ENCODE data around the gene C17orf100.

C17orf100 gene

DNA sequence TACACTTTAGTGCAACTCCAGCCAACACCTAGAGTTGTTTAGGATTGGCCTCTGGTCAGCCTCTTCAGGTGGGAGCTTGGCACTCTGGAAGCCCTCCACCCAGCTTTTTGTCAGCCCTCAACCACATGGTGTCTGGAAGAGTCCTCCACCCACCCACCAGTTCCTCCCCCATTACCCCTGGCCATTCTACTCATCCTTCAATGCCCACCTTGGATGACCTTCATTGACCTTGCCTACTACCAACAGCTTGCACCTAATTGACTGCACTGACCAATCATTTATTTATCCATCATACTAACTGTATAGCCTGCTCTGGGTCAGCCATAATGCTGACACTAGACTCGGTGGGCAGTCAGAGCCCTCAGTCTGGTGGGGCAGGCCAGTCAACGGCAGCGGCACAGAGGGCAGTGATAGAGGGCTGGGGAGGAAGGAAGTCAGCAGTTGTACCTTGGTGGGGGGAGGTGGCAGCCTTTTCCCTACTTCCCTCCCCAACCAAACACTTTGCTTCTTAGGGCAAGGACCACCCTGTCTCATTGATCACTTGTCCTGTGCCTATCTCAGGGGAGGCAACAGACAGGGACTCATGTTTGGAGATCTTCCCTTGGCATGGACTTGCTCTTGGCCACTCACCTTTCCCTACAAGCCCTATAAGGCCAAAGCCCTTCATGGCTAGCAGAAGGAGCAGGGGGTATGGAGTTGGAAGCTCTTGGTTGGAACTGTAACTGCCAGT lies 32.3 kb downstream of the C17orf100 start:
- no peaks in the 10 kb centered on the region for H3K79me2 ChIP-seq (ENCODE audit: insufficient read depth, low read length)
- H3K9ac ChIP-seq (ENCODE audit: low read depth, low read length, poor library complexity, severe bottlenecking): no peak overlapping the region
- no peak overlapping the region for H3K4me2 ChIP-seq (ENCODE audit: low read depth, low read length, poor library complexity, severe bottlenecking)
- H3K9me2 ChIP-seq (replicated peaks; ENCODE audit: low read depth, low read length): no peaks in the 10 kb centered on the region
- no peaks in the 10 kb centered on the region for H3K4me1 ChIP-seq (ENCODE audit: insufficient read depth, low read length, poor library complexity, severe bottlenecking)
- no peak for TF ChIP-seq EZH2phosphoT487 (IDR thresholded peaks at IDR 0.05; ENCODE audit: borderline replicate concordance)
- TF ChIP-seq, protein P1, sequence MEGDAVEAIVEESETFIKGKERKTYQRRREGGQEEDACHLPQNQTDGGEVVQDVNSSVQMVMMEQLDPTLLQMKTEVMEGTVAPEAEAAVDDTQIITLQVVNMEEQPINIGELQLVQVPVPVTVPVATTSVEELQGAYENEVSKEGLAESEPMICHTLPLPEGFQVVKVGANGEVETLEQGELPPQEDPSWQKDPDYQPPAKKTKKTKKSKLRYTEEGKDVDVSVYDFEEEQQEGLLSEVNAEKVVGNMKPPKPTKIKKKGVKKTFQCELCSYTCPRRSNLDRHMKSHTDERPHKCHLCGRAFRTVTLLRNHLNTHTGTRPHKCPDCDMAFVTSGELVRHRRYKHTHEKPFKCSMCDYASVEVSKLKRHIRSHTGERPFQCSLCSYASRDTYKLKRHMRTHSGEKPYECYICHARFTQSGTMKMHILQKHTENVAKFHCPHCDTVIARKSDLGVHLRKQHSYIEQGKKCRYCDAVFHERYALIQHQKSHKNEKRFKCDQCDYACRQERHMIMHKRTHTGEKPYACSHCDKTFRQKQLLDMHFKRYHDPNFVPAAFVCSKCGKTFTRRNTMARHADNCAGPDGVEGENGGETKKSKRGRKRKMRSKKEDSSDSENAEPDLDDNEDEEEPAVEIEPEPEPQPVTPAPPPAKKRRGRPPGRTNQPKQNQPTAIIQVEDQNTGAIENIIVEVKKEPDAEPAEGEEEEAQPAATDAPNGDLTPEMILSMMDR (conservative IDR thresholded peaks at IDR 0.05; ENCODE audit: low read length): no peak
- no peaks in the 10 kb centered on the region for H4K20me1 ChIP-seq (ENCODE audit: insufficient read depth, low read length, poor library complexity, severe bottlenecking)
- peaks cover 16% of the 10 kb centered on the region for H3K27me3 ChIP-seq (ENCODE audit: insufficient read depth, low read length, poor library complexity, severe bottlenecking)
- H2AFZ ChIP-seq (ENCODE audit: low read length): no peak overlapping the region
- H3K9me3 ChIP-seq (ENCODE audit: insufficient read depth, low read depth, low read length): no peaks in the 10 kb centered on the region
- H3K4me3 ChIP-seq (ENCODE audit: low read length, poor library complexity, severe bottlenecking): no peak overlapping the region
- no peaks in the 10 kb centered on the region for H3K36me3 ChIP-seq (ENCODE audit: insufficient read depth, low read length)
- no peaks in the 10 kb centered on the region for H3F3A ChIP-seq (ENCODE audit: low read depth)

- Histone ChIP-seq H3K9ac (ENCODE audit: low read depth, low read length, poor library complexity, severe bottlenecking) (no peak overlapping the region), H3K79me2 (ENCODE audit: insufficient read depth, low read length) (no peaks in the 10 kb centered on the region), H3K4me2 (ENCODE audit: low read depth, low read length, poor library complexity, severe bottlenecking) (no peak overlapping the region), H3K27me3 (ENCODE audit: insufficient read depth, low read length, poor library complexity, severe bottlenecking) (peaks cover 11% of the 10 kb centered on the region), H4K20me1 (ENCODE audit: insufficient read depth, low read length, poor library complexity, severe bottlenecking) (no peaks in the 10 kb centered on the region), H3K4me3 (ENCODE audit: low read length, poor library complexity, severe bottlenecking) (no peak overlapping the region), H3K9me3 (ENCODE audit: insufficient read depth, low read depth, low read length) (no peaks in the 10 kb centered on the region), H3K4me1 (ENCODE audit: insufficient read depth, low read length, poor library complexity, severe bottlenecking) (no peaks in the 10 kb centered on the region), H3K36me3 (ENCODE audit: insufficient read depth, low read length) (no peaks in the 10 kb centered on the region), H2AFZ (ENCODE audit: low read length) (no peak overlapping the region), H3F3A (ENCODE audit: low read depth) (no peaks in the 10 kb centered on the region), H3K9me2 (replicated peaks; ENCODE audit: low read depth, low read length) (no peaks in the 10 kb centered on the region)
- TF ChIP-seq, protein P1 (conservative IDR thresholded peaks at IDR 0.05; ENCODE audit: low read length): no peak
- TF ChIP-seq EZH2phosphoT487 (IDR thresholded peaks at IDR 0.05; ENCODE audit: borderline replicate concordance): no peak
These were observed 32.9 kb downstream of the C17orf100 start for GRCh38 chr17:6684460-6684783.

DNA sequence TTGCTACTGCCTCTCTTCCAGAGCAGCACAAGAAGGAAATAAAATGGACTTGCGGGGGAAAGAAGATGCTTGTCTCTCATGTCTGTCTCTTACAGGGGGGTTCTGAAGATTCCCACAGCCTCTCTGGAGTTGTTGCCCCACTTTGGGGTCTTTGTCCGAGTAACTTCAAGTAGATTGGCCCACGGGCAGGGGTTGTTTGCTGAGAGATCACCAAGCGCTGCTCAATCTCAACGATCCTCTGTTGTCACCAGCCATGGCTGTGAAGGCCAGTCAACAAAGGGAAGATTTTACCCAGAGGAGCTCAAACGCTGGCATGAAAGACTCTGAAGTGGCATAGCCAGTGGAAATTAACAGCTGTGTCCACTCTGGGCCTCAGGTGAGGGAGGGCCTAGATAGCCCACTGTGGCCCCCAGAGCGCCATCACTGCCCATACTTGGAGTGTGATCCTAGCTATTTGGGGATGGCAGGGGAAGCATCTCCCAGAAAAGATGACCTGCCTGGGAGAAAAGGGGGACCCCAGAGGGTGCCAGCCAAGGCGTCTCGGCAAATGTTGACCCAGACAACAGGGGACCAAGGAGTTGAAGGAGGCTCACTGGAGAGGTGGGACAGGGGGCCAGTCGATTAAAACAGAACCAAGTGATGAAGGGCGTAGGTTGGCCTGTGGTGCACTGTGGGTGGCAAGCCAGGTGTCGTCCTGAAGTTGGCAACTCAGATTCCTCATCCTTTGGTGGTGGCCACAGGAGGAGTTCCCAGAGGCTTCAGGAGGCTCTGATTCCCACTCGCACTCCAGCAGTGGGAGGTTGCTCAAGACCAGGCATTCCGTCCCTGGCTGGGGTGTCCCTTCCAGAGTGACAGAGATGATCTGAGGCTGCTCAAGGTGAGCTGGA lies 33.6 kb downstream of the C17orf100 start:
- Histone ChIP-seq H4K20me1 (ENCODE audit: insufficient read depth, low read length, poor library complexity, severe bottlenecking) (no peaks in the 10 kb centered on the region), H3K9me3 (ENCODE audit: insufficient read depth, low read depth, low read length) (no peaks in the 10 kb centered on the region)

More for the DNA sequence above, 33.6 kb downstream of the C17orf100 start:
- peaks cover 5% of the 10 kb centered on the region for H3K27me3 ChIP-seq (ENCODE audit: insufficient read depth, low read length, poor library complexity, severe bottlenecking)
- no peaks in the 10 kb centered on the region for H3K79me2 ChIP-seq (ENCODE audit: insufficient read depth, low read length)
- H3K9ac ChIP-seq (ENCODE audit: low read depth, low read length, poor library complexity, severe bottlenecking): no peak overlapping the region
- no peaks in the 10 kb centered on the region for H3K36me3 ChIP-seq (ENCODE audit: insufficient read depth, low read length)
- H3K4me2 ChIP-seq (ENCODE audit: low read depth, low read length, poor library complexity, severe bottlenecking): no peak overlapping the region
- no peaks in the 10 kb centered on the region for H3F3A ChIP-seq (ENCODE audit: low read depth)
- H3K4me3 ChIP-seq (ENCODE audit: low read length, poor library complexity, severe bottlenecking): no peak overlapping the region
- H3K4me1 ChIP-seq (ENCODE audit: insufficient read depth, low read length, poor library complexity, severe bottlenecking): no peaks in the 10 kb centered on the region
- no peak overlapping the region for H2AFZ ChIP-seq (ENCODE audit: low read length)
- no peaks in the 10 kb centered on the region for H3K9me2 ChIP-seq (replicated peaks; ENCODE audit: low read depth, low read length)
- no peak for TF ChIP-seq EZH2phosphoT487 (IDR thresholded peaks at IDR 0.05; ENCODE audit: borderline replicate concordance)
- TF ChIP-seq, protein P1 (conservative IDR thresholded peaks at IDR 0.05; ENCODE audit: low read length): no peak
